HG02763 (cell line): ENCODE data around the gene DCPS.

Source experiments
- ATAC-seq: cut with Tn5 transposase; IDR thresholded peaks from one replicate; pipeline ENCODE4 v1.9.1; 2021; ENCODE audit warnings: mild to moderate bottlenecking, moderate library complexity; ENCODE audit not compliant: unreplicated experiment

DCPS gene

DNA sequence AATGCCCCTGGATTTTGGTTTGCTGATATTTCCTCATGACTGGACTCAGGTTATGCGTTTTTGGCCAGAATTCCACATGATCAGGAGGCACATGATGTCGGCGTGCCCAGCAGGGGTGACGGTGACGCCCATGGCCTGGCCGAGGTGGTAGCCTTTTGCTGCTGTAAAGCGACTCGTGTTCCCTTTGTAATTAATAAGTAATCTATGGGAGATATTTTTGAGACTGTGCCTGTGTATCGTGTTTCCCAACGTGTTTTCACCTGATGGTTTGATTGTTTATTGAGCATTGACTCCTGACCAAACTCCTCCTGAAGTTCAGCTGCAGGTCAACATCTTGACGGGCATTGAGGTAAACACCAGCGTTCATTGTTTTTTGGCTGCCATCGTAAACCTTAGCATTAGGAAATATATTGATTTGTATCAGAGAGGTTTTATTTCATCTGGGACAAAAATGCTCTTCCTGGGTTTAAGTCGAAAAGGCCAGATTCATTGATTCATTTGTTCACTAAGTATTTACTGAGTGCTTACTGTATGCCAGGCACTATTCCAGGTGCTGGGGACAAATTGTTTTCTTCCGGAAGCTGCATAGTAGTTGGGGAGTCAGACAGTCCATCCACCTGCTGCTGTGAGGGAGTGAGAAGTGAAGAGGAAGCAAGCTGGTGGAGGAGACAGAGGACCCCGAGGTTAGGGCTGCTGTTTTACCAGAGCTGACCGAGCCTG lies 23.6 kb downstream of the DCPS start:
- ATAC-seq = no peak

DNA sequence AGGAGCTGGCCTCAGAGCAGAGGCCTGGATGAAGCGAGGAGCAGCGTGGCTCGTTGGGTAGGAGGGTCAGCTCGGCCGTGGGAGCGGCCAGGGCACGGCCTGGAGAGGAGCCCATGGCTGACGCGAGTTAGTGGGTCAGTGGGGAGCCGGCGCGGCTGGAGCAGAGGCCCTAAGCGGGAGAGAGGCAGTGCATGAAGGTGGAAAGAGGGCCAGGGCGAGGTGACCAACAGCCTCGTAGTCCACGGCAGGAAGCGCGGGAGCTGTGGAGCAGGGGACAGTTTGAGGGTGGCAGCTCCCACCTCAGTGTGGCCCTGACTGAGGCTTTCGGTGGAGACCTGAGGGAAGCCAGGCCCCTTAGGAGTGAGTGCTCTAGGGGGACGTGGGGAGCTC lies 24.1 kb downstream of the DCPS start:
- ATAC-seq = no peak

DNA sequence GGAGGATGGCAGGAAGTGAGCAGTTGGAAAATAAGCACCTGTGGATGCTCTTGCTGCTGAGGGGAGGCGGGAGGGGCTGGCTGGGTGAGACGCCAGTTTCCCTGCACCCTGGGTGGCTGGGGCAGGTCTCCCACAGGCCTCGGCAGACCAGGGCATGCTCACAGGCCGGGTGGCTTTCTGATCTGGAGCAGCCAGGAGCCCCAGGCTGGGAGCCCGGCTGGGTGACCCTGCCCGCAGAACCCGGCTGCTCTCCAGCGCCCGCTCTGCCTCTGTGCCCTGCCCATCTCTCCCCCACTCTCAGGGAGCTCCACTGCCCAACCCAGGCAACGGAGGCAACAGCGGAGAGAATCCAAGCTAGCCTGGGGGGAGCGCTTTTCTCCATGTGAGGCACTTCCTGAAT lies 24.6 kb downstream of the DCPS start:
- no peak for ATAC-seq

DNA sequence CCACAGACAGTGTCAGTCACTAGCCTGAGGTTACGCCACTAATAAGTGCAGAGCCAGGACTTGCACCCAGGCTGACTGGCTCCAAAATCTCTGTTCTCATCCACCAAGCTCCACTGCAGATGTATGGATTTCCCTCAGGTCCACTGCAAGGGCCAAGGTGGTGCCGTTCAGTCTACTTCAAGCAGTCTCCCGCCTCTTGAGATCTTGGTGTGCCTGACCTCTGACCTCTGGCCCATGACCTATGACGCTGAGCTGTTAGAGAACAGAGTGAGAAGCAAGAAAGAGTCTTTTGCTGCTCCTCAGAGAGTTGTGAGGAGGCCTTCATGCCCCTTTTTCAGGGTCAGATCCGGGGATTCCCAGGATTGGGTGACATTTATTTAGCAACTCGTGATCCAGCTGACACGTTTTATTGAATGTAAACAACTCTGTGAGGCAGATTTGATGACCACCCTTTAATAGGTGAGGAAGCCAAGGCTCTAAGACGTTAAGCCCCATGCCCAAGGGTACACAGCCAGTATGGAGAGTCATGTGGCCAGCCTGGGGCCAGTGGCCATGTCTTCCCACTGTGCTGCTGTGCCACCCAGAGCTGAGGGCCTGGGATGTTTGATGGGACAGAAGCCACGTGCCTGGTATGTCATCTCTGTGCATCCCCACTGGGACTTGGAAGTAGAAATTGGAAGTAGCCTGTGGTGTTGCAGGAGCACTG lies 25.2 kb downstream of the DCPS start:
- no peak for ATAC-seq

DNA sequence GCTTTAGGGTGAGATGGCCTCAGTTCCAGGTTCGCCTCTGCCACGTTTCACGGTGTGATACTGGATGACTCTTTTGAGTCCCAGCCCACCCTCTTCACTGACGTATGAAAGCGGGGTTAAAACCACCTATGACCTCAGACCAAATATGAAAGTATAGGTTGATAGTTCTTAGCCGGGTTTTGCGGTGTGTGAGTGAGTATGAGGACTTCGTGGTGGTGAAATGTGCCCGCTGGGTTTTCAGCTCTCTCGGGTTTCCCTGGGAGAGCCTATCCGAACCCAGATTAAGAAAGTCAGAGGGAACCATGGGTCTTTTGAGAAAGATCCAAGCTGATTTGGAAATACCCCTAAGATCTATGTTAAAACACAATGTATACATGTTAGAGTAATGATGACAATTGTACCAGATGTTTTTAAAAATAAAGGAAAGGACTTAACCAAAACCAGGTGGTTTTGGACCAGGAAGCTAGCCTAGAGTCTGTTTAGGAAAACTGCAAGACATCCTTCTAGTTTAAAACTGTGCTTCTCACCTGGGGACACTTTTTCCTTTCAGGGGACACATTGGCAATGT lies 25.9 kb downstream of the DCPS start:
- no peak for ATAC-seq

DNA sequence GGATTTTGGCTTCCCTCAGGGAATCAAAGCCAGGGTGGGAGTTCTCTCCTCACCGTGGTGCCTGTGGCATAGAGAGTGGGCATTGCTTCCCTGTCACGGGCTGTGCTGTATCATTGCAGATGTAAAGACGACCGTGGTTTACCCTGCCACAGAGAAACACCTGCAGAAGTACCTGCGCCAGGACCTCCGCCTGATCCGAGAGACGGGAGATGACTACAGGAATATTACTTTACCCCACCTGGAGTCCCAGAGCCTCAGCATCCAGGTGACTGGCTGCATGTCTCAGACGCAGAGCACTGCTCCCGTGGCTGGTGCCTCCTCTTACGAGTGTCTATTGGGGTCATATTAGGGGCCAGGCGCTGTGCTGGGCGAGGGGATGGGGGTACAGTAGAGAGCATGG lies 27.4 kb downstream of the DCPS start:
- ATAC-seq = no peak

DNA sequence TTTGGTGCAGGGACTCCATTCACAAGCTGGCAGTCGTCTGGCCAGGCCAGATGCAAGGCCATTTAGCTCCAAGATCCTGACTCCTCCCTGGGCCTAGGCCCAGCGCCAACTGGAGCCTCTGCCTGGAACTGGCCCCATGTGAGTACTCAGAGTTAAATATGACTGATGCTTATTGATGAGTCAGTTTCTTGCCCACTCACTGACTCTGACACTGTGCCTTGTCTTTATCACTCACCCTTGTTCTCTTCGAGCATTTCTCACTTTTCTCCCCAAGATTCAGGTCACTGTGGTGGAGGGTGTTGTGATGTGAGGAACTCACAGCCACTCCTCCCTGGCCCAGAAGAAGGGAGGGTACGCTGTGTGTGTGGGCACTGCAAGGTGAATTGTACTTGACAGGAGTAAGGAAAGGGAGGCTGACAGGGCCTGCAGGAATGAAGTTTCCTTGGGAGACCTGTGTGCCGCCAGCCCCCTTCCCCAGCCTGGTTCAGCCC lies 28.4 kb downstream of the DCPS start:
- no peak for ATAC-seq

DNA sequence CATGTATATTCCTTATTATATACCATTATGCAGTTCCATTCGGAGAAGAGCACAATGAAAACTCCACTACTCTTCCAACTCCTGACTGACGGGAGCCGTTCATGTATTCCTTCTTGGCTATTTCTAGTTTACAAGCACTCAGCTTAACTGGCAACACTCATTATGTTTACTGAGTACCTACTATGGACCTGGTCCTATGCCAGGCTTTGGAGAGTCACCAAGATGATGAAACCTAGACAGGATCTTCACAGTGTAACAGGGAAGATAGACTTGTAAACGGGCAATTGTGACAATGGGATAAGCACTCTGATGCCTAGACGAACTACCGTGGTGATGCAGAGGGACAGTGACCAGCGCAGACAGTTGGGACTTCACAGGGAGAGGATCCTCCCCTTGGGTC lies 29.3 kb downstream of the DCPS start:
- ATAC-seq = no peak

DNA sequence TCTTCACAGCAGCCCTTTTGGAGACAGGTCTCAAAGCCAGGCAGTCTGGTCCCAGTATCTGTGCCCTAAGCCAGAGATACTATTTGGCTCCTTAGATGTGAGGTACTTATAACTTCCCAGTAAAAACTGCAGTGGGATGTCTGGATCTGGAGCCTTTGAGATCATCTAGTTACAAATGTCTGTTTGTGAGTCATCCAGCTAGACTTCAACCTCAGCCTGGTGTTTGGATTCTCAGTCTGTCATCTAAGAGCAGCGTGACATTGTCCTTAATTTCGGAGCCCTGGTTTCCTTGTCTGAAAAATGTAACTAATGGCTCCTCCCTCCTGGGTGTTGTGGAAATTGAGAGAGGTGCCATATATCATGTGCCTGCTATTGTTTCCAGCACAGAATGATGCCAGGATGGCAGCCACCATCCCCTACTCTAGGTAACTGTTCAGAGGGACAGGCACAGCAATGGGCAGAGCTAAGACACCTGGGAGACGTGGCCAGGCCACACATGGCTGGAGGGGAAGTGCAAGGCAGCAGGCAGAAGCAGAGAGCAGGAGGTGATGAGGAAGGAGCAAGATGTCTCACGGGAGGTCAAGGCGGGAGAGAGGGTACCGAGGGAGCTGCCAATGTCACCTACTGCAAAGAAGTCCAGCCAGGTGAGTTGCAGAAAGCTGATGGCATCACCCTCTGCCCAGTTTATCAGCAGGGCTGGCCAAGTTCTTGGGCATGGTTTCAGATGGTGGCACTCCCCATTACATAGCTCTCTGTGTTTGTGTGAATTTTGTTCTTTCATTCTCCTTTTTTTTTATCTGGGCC lies 31.0 kb downstream of the DCPS start:
- no peak for ATAC-seq

DNA sequence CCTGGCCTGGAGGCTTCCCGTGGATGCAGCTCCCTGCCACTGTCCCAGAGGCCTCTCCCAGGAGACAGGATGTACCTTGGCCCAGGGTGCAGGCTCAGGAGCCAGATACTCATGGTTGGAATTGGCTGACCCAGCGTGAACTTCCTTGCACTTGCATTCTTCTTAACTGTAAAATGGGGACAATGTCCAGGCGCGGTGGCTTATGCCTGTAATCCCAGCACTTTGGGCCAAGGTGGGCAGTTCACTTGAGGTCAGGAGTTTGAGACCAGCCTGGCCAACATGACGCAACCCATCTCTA lies 31.6 kb downstream of the DCPS start:
- no peak for ATAC-seq

DNA sequence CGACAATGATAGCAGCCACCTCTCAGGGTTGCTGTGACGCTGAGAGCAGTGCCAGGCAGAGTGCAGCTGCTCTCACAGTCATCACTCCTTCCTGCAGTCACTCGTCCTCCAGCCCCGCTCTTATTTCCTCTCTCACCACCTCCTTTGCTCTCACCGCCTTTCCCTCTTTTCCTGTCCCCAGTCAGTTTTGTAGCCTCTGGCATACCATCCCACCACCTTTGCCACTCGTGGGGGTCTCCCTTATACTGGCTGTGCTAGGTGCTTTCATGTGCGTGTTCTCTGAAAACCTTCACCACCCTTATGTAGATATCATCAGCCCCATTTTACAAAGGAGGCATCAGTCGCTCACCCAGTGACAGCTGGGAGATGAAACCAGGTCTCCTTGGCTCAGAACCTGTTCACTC lies 32.3 kb downstream of the DCPS start:
- no peak for ATAC-seq

DNA sequence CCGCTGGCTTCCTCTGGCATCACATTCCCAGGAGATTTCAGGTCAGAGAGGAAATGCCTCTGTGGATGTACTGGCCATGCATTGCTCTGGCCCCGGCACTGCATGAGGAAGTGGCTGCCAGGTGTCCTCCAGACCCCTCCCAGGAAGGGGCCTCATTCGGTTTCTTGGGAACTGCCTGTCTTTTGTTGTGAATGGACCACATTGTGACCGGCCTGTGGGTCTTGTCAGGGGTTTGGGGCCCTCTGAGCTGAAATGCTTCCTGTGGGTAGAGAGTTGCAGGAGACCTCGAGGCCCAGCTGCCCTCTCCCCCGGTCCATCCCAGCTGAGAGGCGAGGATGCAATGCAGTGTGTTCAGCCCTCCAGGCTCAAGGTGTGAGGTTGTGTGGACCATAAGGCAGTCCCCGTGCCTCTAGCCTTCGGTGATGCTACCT lies 32.8 kb downstream of the DCPS start:
- no peak for ATAC-seq

DNA sequence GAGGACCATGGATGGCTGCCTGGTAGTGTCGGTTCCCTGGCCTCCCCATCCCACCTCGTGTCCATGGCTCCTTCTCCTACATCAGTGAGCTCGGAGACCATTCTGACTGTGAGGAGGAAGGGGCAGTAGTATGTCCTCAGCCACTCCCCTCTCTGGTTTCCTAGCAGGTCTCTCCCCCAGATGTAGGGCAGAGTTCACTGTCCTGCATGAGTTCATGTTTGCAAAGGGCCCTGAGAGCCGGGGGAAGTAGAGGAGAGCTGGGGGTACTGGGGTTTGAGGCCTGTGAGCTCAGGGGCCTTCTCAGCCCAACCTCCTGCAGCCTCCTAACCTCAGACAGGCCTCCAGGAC lies 33.2 kb downstream of the DCPS start:
- ATAC-seq = no peak

DNA sequence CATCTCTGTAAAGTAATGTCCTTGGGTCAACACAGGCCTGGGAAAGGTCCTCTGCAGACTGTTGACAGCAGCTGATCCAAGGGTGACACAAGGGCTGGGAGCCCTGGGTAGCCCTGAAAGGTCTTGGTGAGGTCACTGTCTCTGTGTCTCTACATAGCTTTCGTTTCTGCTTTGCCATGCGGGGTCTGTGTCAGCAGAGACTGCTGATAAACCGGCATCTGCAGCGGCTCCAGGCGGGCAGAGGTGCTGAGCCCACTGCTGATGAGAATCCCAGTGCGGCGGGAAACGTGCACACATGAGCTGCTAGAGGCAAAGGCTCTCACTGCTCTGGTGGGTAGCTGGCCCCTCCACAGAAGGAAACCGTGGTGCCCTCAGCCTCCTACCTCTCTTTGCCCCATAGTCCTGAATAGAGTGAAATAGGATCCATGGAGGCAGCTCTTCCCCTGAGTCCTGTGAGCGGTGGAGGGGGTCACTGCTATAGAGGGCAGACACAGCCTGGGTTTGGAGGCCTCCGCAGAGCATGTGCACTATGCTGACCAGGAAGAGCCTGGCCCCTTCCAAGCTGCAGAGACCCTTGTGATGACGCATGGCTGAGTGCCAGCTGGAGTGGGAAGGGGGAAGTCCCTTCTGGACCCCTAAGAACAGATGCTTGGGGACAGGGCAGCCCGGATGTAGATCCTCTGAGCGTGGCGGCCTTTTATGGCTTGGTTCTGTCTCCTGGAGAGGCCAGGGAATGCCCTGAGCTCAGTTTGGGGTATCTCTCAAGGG lies 33.8 kb downstream of the DCPS start:
- no peak for ATAC-seq

DNA sequence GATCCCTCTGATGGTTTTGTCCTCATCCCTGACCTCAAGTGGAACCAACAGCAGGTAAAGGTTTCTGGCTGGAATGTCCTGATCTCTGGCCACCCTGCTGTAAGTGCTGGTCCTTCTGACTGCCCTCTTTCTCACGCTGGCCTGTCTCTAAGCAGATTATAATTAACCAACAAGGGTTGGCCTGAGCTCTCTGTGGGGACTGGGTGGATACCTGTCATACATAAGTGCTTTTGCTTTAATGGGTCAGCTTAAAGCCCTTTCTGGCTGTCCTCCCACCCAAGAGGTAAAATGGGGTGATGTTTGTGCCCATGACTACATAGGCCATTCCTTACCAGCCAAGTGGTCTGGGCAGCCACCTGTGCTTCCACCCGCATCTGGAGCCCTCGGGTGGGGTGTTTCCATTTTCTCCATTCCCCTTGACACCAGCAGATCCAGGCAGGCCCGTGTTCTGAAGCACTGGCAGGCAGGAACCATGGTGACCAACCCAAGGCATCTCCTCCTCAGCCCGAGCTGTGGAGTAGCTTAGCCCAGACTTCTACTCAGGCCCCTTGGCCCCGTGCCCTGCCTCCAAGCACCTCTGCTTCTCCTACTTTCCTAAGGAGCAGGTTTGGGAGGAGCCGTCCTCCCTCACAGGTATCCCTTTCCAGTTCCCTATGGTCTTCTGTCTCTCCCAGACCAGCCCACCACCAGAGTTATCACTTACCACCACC lies 34.6 kb downstream of the DCPS start:
- ATAC-seq = no peak

DNA sequence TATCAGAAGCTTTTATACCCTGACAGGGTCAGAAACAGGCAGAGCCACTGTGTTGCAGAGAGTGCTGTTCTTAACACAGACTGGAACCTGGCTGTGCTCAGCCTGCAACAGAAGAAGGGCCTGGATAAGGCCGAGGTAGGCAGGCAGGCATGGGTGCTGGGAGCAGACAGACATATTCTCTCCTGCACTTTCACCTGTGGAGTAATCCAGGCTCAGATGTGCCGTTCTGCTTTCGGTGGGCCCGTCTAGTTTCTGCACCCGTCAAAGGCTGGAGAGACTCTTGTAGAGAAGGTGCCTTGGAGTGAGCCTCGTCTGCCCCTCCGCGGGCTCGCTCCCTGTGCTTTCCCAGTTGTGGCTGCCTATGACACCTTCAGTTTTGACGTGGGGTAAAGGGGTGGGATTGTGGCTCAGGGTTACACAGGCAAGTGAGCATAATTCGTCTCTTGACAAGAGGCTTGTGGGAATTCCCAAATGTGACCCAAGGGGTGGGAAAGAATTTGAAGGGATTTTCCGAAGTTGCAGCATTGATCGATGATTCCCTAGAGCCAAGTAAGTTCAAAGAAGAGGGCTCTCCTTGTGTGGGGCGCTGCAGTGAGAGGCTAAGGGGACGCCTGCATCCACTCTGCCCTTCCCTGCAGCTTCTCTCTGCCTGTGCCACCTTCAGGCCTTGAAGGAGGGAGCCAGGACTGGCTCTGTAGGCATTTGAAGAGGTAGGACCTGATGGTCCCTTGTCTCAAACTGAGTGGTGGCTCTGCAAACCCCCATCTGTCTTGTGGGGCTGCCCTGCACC lies 35.4 kb downstream of the DCPS start:
- ATAC-seq = no peak

DNA sequence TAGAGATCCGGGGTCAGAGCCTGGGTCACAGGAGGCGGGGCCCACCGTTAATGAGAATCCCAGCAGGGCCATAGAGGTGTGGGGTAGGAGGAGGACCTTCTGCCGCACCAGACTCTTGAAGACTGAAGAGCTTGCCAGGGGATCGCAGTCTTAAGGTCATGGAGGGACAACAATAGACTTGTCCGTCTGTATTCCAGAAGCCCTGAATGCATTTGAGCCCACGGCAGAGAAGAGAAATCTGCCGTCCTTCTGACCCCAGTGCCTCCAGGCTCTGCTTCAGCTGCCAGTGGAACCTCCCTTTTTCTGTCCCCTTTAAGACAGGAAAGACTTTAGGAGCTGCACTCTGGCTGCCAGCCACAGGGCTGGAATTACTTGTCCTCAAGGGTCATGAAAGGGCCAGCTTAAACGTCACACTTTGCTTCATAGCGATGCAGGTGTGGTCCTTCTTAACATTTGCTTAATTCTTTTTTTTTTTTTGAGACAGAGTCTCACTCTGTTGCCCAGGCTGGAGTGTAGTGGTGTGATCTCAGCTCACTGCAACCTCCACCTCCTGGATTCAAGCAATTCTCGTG lies 36.1 kb downstream of the DCPS start:
- no peak for ATAC-seq

DNA sequence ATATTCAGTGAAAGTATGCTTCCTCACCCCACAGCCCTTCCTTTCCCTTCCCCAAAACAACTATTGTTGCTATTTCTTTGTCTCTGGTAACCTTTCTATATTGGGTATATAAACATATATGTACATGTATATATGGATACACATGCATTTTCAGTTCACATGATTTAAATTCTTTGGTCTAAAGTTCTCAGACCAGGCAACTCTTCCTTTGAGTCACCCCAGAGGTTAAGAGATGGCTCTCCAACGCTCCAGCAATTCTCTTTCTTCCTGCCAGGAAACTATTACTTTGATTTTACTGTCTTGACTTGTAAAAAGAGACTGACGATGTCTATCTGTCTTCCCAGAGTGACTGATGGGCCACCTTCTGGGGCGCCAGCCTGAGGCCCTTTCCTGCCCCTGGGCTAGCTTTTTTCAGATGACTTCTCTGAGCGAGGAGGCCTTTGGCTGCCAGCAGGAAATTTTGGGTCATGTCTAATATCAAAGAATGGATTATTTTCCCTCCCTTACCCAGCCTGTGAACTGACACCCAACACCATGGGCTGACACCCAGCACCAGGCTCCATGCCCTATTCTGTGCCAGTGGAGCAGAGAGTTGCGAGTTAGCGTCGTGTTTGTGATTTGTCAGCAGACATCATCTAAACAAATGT lies 37.2 kb downstream of the DCPS start:
- ATAC-seq = no peak

DNA sequence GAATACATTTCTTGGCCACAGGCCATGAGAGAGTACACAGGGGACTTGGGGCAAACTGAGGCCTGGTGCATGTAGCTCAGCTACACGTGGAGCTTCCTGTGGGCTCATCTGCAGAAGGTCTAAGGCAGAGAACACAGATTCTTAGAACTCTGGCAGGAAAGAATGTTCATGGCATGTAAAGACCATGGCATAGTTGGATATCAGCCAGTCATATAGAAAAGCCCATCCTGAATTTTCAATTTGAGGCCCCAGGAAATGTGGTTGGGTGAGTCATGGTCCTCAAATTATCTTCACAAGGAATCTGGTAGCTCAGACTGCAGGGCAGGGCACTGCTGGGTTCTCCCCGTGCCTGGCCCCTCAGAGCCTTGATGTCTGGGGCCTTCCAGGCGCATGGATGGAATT lies 37.9 kb downstream of the DCPS start:
- ATAC-seq = no peak
